ENCODE results near the gene HOXD11. TPM values are rescaled to one million over a fixed set of nuclear protein-coding genes. Genes with fewer than 3 reads are reported as not detected.

The HOXD11 gene
- total and polyA plus RNA-seq, 2 of the 4 experiments (the other 2 are of a cell fraction), result not detected

Small RNA genes within 50 kb of the gene (microRNA-seq; reads per million reads assigned to microRNA genes)
- 102 to 106 reads per million in 2 experiments for gene MIR10B (ENCODE audit: insufficient read depth in 1 of 2, insufficient read length in 1 of 2, unreplicated experiment in 1 of 2)

Small RNA genes within 50 kb of the gene (small RNA-seq; reads per million reads assigned to genes)
- gene MIR10B, result 0 to 26.1 (median 3.4) reads per million in 5 experiments

Other genes starting within 250 kb of the HOXD11 start
- gene LNPK, start 105.0 kb upstream of the HOXD11 start, total RNA-seq (2012; rRNA removed), result 48.6 and 59.4 TPM in 2 replicates
- gene LNPK, start 105.0 kb upstream of the HOXD11 start, polyA plus RNA-seq (2012; rRNA removed), result 14.7 and 18.7 TPM in 2 replicates
- not detected in 2 replicates for gene EVX2, start 23.3 kb upstream of the HOXD11 start, total RNA-seq (2012; rRNA removed)
- gene EVX2, start 23.3 kb upstream of the HOXD11 start, polyA plus RNA-seq (2012; rRNA removed), result not detected in 2 replicates
- not detected in 2 replicates for gene HOXD13, start 14.6 kb upstream of the HOXD11 start, total RNA-seq (2012; rRNA removed)
- gene HOXD13, start 14.6 kb upstream of the HOXD11 start, polyA plus RNA-seq (2012; rRNA removed), result not detected in 2 replicates
- gene HOXD12, start 7.5 kb upstream of the HOXD11 start, total RNA-seq (2012; rRNA removed), result not detected in 2 replicates
- not detected in 2 replicates for gene HOXD12, start 7.5 kb upstream of the HOXD11 start, polyA plus RNA-seq (2012; rRNA removed)
- not detected in 2 replicates for gene HOXD10, start 9.5 kb downstream of the HOXD11 start, total RNA-seq (2012; rRNA removed)
- gene HOXD10, start 9.5 kb downstream of the HOXD11 start, polyA plus RNA-seq (2012; rRNA removed), result not detected in 2 replicates
- gene HOXD9, start 15.4 kb downstream of the HOXD11 start, total RNA-seq (2012; rRNA removed), result not detected in 2 replicates
- gene HOXD9, start 15.4 kb downstream of the HOXD11 start, polyA plus RNA-seq (2012; rRNA removed), result not detected in 2 replicates
- gene HOXD8, start 22.4 kb downstream of the HOXD11 start, total RNA-seq (2012; rRNA removed), result not detected in 2 replicates
- gene HOXD8, start 22.4 kb downstream of the HOXD11 start, polyA plus RNA-seq (2012; rRNA removed), result not detected in 2 replicates
- not detected in 2 replicates for gene HOXD4, start 44.3 kb downstream of the HOXD11 start, total RNA-seq (2012; rRNA removed)
- not detected in 2 replicates for gene HOXD4, start 44.3 kb downstream of the HOXD11 start, polyA plus RNA-seq (2012; rRNA removed)
- not detected in 2 replicates for gene HOXD3, start 50.0 kb downstream of the HOXD11 start, total RNA-seq (2012; rRNA removed)
- not detected in 2 replicates for gene HOXD3, start 50.0 kb downstream of the HOXD11 start, polyA plus RNA-seq (2012; rRNA removed)
- not detected in 2 replicates for gene HOXD1, start 81.4 kb downstream of the HOXD11 start, total RNA-seq (2012; rRNA removed)
- not detected in 2 replicates for gene HOXD1, start 81.4 kb downstream of the HOXD11 start, polyA plus RNA-seq (2012; rRNA removed)
- 24.9 and 27.2 TPM in 2 replicates for gene MTX2, start 162.2 kb downstream of the HOXD11 start, total RNA-seq (2012; rRNA removed)
- 31.7 and 37.8 TPM in 2 replicates for gene MTX2, start 162.2 kb downstream of the HOXD11 start, polyA plus RNA-seq (2012; rRNA removed)